LNCaP clone FGC (cell line): Measurements from ENCODE around the gene ORC5.

Experiments
- DNase-seq: peaks from one replicate; pipeline ENCODE4 v3.0.0-alpha.2; 2011; ENCODE audit warnings: low read depth
- H3K4me3 ChIP-seq: 2 replicates; pipeline ENCODE4 v1.5.1; 2011; ENCODE audit warnings: mild to moderate bottlenecking, low read depth, low read length, control low read depth
- TF ChIP-seq, protein P1 (sequence below): IDR thresholded peaks from 2 replicates; pipeline ENCODE4 v1.5.1; 2012; ENCODE audit warnings: mild to moderate bottlenecking; ENCODE audit not compliant: control insufficient read depth, insufficient read depth; ENCODE audit errors: extremely low read depth

ORC5 gene

GRCh38 chr7:104161244-104161643 is 46.6 kb downstream of the ORC5 start:
- H3K4me3 ChIP-seq: no peak overlapping the region
- no peak for DNase-seq
- TF ChIP-seq, protein P1, sequence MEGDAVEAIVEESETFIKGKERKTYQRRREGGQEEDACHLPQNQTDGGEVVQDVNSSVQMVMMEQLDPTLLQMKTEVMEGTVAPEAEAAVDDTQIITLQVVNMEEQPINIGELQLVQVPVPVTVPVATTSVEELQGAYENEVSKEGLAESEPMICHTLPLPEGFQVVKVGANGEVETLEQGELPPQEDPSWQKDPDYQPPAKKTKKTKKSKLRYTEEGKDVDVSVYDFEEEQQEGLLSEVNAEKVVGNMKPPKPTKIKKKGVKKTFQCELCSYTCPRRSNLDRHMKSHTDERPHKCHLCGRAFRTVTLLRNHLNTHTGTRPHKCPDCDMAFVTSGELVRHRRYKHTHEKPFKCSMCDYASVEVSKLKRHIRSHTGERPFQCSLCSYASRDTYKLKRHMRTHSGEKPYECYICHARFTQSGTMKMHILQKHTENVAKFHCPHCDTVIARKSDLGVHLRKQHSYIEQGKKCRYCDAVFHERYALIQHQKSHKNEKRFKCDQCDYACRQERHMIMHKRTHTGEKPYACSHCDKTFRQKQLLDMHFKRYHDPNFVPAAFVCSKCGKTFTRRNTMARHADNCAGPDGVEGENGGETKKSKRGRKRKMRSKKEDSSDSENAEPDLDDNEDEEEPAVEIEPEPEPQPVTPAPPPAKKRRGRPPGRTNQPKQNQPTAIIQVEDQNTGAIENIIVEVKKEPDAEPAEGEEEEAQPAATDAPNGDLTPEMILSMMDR: no peak

- no peak for DNase-seq
- no peak overlapping the region for H3K4me3 ChIP-seq
- TF ChIP-seq, protein P1: peak; percentile 38
Observed at GRCh38 chr7:104160375-104160774, 47.4 kb downstream of the ORC5 start.

- H3K4me3 ChIP-seq: no peak overlapping the region
- TF ChIP-seq, protein P1: peak; percentile 67
- no peak for DNase-seq
Observed at GRCh38 chr7:104156842-104157277, 51.0 kb downstream of the ORC5 start.

- DNase-seq: no peak
- TF ChIP-seq, protein P1: no peak
- no peak overlapping the region for H3K4me3 ChIP-seq
Observed at GRCh38 chr7:104153287-104153686, 54.5 kb downstream of the ORC5 start.

DNA sequence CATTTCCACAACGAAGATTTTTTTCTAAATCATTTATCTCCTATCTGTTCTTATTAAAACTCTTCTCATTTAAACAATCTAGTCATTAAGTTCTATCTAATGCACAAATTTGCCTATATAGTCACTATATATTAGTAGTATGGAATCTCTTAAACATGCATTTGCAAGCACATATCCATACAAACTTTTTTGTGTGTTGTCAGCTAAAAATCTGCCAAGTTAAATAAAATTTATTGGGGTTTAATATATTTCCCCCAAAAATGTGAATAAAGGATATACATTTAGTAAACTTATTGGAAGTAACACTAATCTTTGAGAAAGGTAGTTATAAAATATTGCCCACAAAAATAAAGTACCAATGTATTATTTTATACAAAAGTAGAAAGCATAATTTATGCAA is 55.3 kb downstream of the ORC5 start:
- no peak overlapping the region for H3K4me3 ChIP-seq
- TF ChIP-seq, protein P1: no peak
- no peak for DNase-seq

DNA sequence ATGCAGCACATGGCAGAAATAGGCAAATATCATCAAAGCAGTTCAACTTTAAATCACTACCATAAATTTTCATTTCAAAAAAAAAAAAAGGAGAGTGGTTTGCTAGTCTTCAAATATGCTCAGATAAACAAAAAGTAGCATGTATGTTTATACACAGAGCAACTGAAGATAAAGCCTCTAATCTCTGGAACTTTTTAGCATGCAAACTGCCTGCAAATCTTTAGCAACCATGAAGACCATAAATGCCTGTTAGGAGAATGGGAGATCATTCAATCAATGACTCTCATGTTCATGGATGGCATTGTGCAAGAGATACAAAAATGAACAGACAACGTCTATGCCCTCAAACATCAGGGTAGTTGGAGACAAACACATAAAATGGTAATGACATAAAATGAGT is 57.3 kb downstream of the ORC5 start:
- no peak for DNase-seq
- TF ChIP-seq, protein P1: no peak
- H3K4me3 ChIP-seq: no peak overlapping the region

GRCh38 chr7:104149822-104150221 is 58.0 kb downstream of the ORC5 start:
- H3K4me3 ChIP-seq: no peak overlapping the region
- TF ChIP-seq, protein P1: no peak
- DNase-seq: no peak
